ENCODE data around the gene CSAD.

DNA sequence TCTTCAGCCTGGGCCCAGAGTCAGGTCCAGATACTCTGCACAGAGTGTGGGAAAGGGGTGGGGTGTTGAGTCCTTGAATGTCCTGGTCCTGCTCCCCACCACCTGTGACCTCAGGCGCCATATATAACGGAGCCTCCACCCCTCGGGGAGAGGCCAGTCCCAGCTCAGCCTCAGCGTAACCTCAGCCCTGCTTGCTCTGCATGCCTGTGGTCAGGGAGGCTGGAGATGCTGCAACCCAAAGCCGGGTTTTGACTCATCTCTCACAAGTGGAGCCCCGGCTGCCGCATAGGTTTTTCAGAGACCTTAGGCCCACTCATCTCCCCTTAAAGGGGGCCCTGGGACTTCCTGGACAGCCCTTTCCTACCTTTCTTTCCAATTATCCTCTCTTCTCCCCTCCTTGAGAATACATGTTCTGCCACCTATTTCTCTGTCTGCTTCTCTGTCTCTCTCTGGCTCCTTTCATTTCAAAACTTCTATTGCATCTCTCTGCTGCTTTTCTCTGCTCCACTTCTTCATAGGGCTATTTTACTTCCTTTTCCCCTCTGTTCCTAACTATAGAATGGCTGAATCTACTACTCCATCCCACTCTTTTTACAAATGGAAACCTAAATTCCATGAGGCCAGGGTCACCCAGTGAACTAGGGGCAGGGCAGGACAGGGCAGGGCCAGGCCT is 25.2 kb upstream of the CSAD start:
- TF ChIP-seq, protein P1, sequence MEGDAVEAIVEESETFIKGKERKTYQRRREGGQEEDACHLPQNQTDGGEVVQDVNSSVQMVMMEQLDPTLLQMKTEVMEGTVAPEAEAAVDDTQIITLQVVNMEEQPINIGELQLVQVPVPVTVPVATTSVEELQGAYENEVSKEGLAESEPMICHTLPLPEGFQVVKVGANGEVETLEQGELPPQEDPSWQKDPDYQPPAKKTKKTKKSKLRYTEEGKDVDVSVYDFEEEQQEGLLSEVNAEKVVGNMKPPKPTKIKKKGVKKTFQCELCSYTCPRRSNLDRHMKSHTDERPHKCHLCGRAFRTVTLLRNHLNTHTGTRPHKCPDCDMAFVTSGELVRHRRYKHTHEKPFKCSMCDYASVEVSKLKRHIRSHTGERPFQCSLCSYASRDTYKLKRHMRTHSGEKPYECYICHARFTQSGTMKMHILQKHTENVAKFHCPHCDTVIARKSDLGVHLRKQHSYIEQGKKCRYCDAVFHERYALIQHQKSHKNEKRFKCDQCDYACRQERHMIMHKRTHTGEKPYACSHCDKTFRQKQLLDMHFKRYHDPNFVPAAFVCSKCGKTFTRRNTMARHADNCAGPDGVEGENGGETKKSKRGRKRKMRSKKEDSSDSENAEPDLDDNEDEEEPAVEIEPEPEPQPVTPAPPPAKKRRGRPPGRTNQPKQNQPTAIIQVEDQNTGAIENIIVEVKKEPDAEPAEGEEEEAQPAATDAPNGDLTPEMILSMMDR (IDR thresholded peaks at IDR 0.05; ENCODE audit: low read depth, low read length): no peak
- no peak for TF ChIP-seq EZH2phosphoT487 (IDR thresholded peaks at IDR 0.05; ENCODE audit: low read depth)

Measured in OCI-LY3 (cell line).